Endothelial cell of umbilical vein (primary cell): ENCODE data around the gene PIKFYVE. TPM values are rescaled to one million over a fixed set of nuclear protein-coding genes. Genes with fewer than 3 reads are reported as not detected.

Experiments used
- BruUV-seq: library from RNA; stranded (reverse); fragments of 400-500 nt; replicated peaks from 2 replicates; lab custom pipeline; 2021; lab: Mats Ljungman, UMichigan
- CTCF ChIA-PET: fragments of 300-600, 350-600 bp; sonication (Branson Sonifier 250); formaldehyde crosslinking; loops from one replicate; lab custom pipeline; 2021; ENCODE audit warnings: antibody characterized with exemption, inconsistent platforms; lab: Charles Lee
- POLR2A ChIA-PET: fragments of 300-600, 350-600 bp; sonication (Branson Sonifier 250); formaldehyde crosslinking; loops from one replicate; lab custom pipeline; 2021; ENCODE audit warnings: antibody characterized with exemption, inconsistent platforms; lab: Charles Lee
- DNase-seq: peaks from one replicate; pipeline ENCODE4 v3.0.0-alpha.2; 2011; ENCODE audit warnings: low read depth, low spot score
- FAIRE-seq: peaks from 2 replicates; lab custom pipeline; 2011; peaks lifted over from hg19 to GRCh38; lab: Jason Lieb, UNC
- H2AFZ ChIP-seq: 2 replicates; pipeline ENCODE4 v1.6.0; 2012; ENCODE audit warnings: low read depth, low read length, control low read depth, inconsistent platforms
- H3K27ac ChIP-seq: 2 replicates; pipeline ENCODE4 v1.5.1; 2011; ENCODE audit warnings: low read depth, mild to moderate bottlenecking, control low read depth, low read length, moderate library complexity; ENCODE audit not compliant: insufficient read depth
- H3K27me3 ChIP-seq, 2 experiments: 2 replicates each; pipeline versions ENCODE4 v1.6.0 to v1.6.1; 2011; ENCODE audit warnings: low read length in 2 of 2, mixed read lengths in 1 of 2; ENCODE audit not compliant: control insufficient read depth in 2 of 2, insufficient read depth in 2 of 2
- H3K36me3 ChIP-seq, 2 experiments: 2 replicates in 1 of 2; 3 replicates in 1 of 2; pipeline ENCODE4 v1.5.1; 2011; ENCODE audit warnings: low read length in 2 of 2, mild to moderate bottlenecking in 1 of 2, moderate library complexity in 1 of 2; ENCODE audit not compliant: control insufficient read depth in 2 of 2, insufficient read depth in 2 of 2; ENCODE audit errors: extremely low read depth in 1 of 2
- H3K4me1 ChIP-seq: 3 replicates; pipeline ENCODE4 v1.5.1; 2011; ENCODE audit warnings: mild to moderate bottlenecking, low read length; ENCODE audit not compliant: control insufficient read depth, insufficient read depth; ENCODE audit errors: extremely low read depth
- H3K4me2 ChIP-seq: 2 replicates; pipeline ENCODE4 v1.6.1; 2011; ENCODE audit warnings: low read length, control low read depth, mixed read lengths; ENCODE audit not compliant: insufficient read depth
- H3K4me3 ChIP-seq, 3 experiments: fragments of 200-600 bp in 1 of 3; sonication (generic), shearing (Covaris generic) in 1 of 3; replicated peaks in 1 of 3; 2 replicates each; pipeline ENCODE4 v1.5.1; 2011 to 2016; ENCODE audit warnings: control low read depth in 3 of 3, low read length in 3 of 3, mild to moderate bottlenecking in 2 of 3, inconsistent platforms in 1 of 3, low read depth in 1 of 3, moderate library complexity in 1 of 3; ENCODE audit not compliant: insufficient read depth in 1 of 3
- H3K79me2 ChIP-seq: 2 replicates; pipeline ENCODE4 v1.6.0; 2012; ENCODE audit warnings: low read length, inconsistent platforms; ENCODE audit not compliant: control insufficient read depth, insufficient read depth
- H3K9ac ChIP-seq: replicated peaks from 2 replicates; pipeline ENCODE3; 2011; ENCODE audit warnings: low read length, control low read depth; ENCODE audit not compliant: insufficient read depth; ENCODE audit errors: extremely low read depth
- H3K9me1 ChIP-seq: replicated peaks from 3 replicates; pipeline ENCODE4 v1.6.0; 2011; ENCODE audit warnings: mild to moderate bottlenecking, low read length; ENCODE audit not compliant: control insufficient read depth, insufficient read depth; ENCODE audit errors: extremely low read depth
- H3K9me3 ChIP-seq: replicated peaks from 2 replicates; pipeline ENCODE4 v1.5.1; 2012; ENCODE audit warnings: low read length, inconsistent platforms; ENCODE audit not compliant: control insufficient read depth, insufficient read depth
- H4K20me1 ChIP-seq: replicated peaks from 2 replicates; pipeline ENCODE3; 2011; ENCODE audit warnings: mild to moderate bottlenecking, low read length; ENCODE audit not compliant: control insufficient read depth, insufficient read depth; ENCODE audit errors: extremely low read depth
- CTCF ChIP-seq, 2 donors: IDR thresholded peaks; 1 replicate in 1 of 2; 2 replicates in 1 of 2; pipeline ENCODE4 v1.5.1; 2011; ENCODE audit warnings: low read length in 2 of 2, mild to moderate bottlenecking in 2 of 2, moderate library complexity in 2 of 2, control low read depth in 1 of 2, inconsistent platforms in 1 of 2, low read depth in 1 of 2; ENCODE audit not compliant: insufficient read depth in 1 of 2; ENCODE audit errors: extremely low read depth in 1 of 2
- EZH2 ChIP-seq: IDR thresholded peaks from 2 replicates; pipeline ENCODE4 v1.6.1; 2012; ENCODE audit warnings: borderline replicate concordance, low read depth, mild to moderate bottlenecking, moderate library complexity, low read length, inconsistent platforms; ENCODE audit not compliant: severe bottlenecking
- FOS ChIP-seq: IDR thresholded peaks from 2 replicates; pipeline ENCODE4 v1.6.1; 2011; ENCODE audit warnings: mild to moderate bottlenecking, low read length, moderate library complexity, borderline replicate concordance; ENCODE audit not compliant: insufficient read depth
- GATA2 ChIP-seq: IDR thresholded peaks from 2 replicates; pipeline ENCODE4 v1.7.0; 2011; ENCODE audit warnings: low read depth, mild to moderate bottlenecking, moderate library complexity, mixed read lengths, low read length; ENCODE audit not compliant: insufficient read length, insufficient read depth
- JUN ChIP-seq: IDR thresholded peaks from 2 replicates; pipeline ENCODE4 v1.6.1; 2011; ENCODE audit warnings: borderline replicate concordance, low read depth; ENCODE audit not compliant: insufficient read length, insufficient read depth
- MAX ChIP-seq: IDR thresholded peaks from 2 replicates; pipeline ENCODE4 v1.6.1; 2011; ENCODE audit not compliant: insufficient read depth, insufficient read length
- MYC ChIP-seq: IDR thresholded peaks from one replicate; pipeline ENCODE4 v1.6.1; 2011; ENCODE audit warnings: mild to moderate bottlenecking, low read depth, low read length
- POLR2A ChIP-seq: IDR thresholded peaks from 2 replicates; pipeline ENCODE4 v1.6.1; 2012; ENCODE audit warnings: low read depth, mild to moderate bottlenecking, control low read depth, low read length
- POLR2AphosphoS5 ChIP-seq: IDR thresholded peaks from 2 replicates; pipeline ENCODE4 v1.6.1; 2012; ENCODE audit warnings: low read depth, mild to moderate bottlenecking, control low read depth, low read length, moderate library complexity; ENCODE audit not compliant: insufficient read depth
- dilution Hi-C: fragments of 300-500 bp; cut with MboI; formaldehyde crosslinking; loops from one replicate; pipeline ENCODE4 v1.15.0; 2019; ENCODE audit warnings: low sequenced_read_pairs; ENCODE audit not compliant: extremely low pct_ligation_motif_present
- intact Hi-C: fragments of 100-400 bp; cut with micrococcal nuclease; formaldehyde crosslinking; loops from one replicate; pipeline ENCODE4 v1.10.0; 2022
- polyA plus RNA-seq, 4 experiments: library from polyadenylated mRNA; depleted of rRNA in 3 of 4; stranded (reverse) in 3 of 4; unstranded in 1 of 4; fragments of >200 nt; gene quantifications; 2 replicates each; pipeline versions ENCODE4 v1.2.1 to v1.2.3, GENCODE V29; 2011 to 2012; ENCODE audit warnings: missing spikeins in 1 of 4
- total RNA-seq: library from RNA; stranded (reverse); gene quantifications from 2 replicates; pipeline ENCODE4 v1.2.3, GENCODE V29; 2021

PIKFYVE gene
- total and polyA plus RNA-seq, 2 donors (not counting 3 experiments of a cell fraction or from before 2014, with no cell fraction given) = 9.0 to 28.2 TPM

- Histone ChIP-seq H3K27ac (no peak overlapping the region), H3K4me1 (no peaks in the 10 kb centered on the region), H3K4me2 (no peak overlapping the region), H4K20me1 (no peaks in the 10 kb centered on the region), H2AFZ (no peak overlapping the region), H3K4me3 (no peak overlapping the region), H3K9me1 (no peaks in the 10 kb centered on the region), H3K79me2 (no peaks in the 10 kb centered on the region), H3K27me3 (no peaks in the 10 kb centered on the region), H3K36me3 (no peaks in the 10 kb centered on the region), H3K9ac (no peak overlapping the region), H3K9me3 (no peaks in the 10 kb centered on the region)
- dilution Hi-C loops (no loop called here), intact Hi-C loops (loop anchor here (10.0 kb wide), 1 partner anchor 197 kb away; no protein-coding TSS in a partner anchor)
- FAIRE-seq (no peak), DNase-seq (no peak)
- BruUV-seq = no TSS peak
- CTCF ChIA-PET = no interaction called here
- POLR2A ChIA-PET = no interaction called here
- TF ChIP-seq MAX = no peak
- TF ChIP-seq POLR2A = no peak
- no peak for TF ChIP-seq POLR2AphosphoS5
- no peak for TF ChIP-seq GATA2
- TF ChIP-seq JUN = no peak
- TF ChIP-seq CTCF (IDR thresholded peaks at IDR 0.05; ENCODE audit: extremely low read depth in 1 of 2, insufficient read depth in 1 of 2, low read depth in 1 of 2, low read length in 2 of 2) = no peak
- no peak for TF ChIP-seq EZH2
- TF ChIP-seq FOS = no peak
- no peak for TF ChIP-seq MYC
These were observed 105.5 kb downstream of the PIKFYVE start for GRCh38 chr2:208371634-208371935.
